Astrocyte of the cerebellum (primary cell): Measurements from ENCODE around the gene GRIK5.

ENCODE experiments used
- DNase-seq: peaks from one replicate; pipeline ENCODE4 v3.0.0-alpha.2; 2011; ENCODE audit warnings: low read depth
- H3K4me3 ChIP-seq: 2 replicates; pipeline ENCODE4 v1.5.1; 2011; ENCODE audit warnings: mild to moderate bottlenecking, low read depth, low read length, moderate library complexity
- CTCF ChIP-seq: IDR thresholded peaks from 2 replicates; pipeline ENCODE4 v1.5.1; 2012; ENCODE audit warnings: low read length, low read depth, moderate library complexity, mild to moderate bottlenecking; ENCODE audit errors: missing control alignments
- in situ Hi-C: cut with HindIII; loops from 2 replicates; pipeline ENCODE4 v1.10.0; 2017; ENCODE audit warnings: low sequenced_read_pairs

GRIK5 gene, protein sequence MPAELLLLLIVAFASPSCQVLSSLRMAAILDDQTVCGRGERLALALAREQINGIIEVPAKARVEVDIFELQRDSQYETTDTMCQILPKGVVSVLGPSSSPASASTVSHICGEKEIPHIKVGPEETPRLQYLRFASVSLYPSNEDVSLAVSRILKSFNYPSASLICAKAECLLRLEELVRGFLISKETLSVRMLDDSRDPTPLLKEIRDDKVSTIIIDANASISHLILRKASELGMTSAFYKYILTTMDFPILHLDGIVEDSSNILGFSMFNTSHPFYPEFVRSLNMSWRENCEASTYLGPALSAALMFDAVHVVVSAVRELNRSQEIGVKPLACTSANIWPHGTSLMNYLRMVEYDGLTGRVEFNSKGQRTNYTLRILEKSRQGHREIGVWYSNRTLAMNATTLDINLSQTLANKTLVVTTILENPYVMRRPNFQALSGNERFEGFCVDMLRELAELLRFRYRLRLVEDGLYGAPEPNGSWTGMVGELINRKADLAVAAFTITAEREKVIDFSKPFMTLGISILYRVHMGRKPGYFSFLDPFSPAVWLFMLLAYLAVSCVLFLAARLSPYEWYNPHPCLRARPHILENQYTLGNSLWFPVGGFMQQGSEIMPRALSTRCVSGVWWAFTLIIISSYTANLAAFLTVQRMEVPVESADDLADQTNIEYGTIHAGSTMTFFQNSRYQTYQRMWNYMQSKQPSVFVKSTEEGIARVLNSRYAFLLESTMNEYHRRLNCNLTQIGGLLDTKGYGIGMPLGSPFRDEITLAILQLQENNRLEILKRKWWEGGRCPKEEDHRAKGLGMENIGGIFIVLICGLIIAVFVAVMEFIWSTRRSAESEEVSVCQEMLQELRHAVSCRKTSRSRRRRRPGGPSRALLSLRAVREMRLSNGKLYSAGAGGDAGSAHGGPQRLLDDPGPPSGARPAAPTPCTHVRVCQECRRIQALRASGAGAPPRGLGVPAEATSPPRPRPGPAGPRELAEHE

GRCh38 chr19:42069619-42070351 is at the start of gene GRIK5:
Gene GRIK5 (minus strand): TSS chr19:42070206. CDS start chr19:42065770, 4,436 bp downstream.
- in situ Hi-C loops = no loop called here
- no peak for TF ChIP-seq CTCF
- no peak for DNase-seq
- H3K4me3 ChIP-seq = no peak within 1 kb of the TSS

DNA sequence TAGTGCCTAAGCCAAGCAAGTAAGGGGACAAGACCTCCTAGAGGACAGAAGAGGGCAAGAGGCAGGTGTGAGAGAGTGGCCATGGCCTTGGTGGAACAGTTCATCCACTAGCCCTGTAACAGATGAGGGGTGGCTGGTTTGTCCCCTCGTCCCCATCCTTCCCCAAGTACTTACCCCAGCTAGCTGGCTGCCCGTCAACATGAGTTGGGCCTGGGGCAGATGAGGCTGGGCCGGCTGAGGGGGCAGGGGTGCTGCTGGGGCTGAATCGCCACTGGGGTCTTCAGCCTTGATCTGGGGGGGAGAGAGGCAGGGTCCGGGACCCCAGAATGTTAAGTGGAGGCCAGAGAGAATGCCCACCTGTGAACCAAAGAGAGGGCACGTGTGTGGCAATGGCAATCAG is 47.1 kb upstream of the GRIK5 start:
- TF ChIP-seq CTCF = no peak
- no peak for DNase-seq
- in situ Hi-C loops = no loop called here
- H3K4me3 ChIP-seq = no peak overlapping the region

DNA sequence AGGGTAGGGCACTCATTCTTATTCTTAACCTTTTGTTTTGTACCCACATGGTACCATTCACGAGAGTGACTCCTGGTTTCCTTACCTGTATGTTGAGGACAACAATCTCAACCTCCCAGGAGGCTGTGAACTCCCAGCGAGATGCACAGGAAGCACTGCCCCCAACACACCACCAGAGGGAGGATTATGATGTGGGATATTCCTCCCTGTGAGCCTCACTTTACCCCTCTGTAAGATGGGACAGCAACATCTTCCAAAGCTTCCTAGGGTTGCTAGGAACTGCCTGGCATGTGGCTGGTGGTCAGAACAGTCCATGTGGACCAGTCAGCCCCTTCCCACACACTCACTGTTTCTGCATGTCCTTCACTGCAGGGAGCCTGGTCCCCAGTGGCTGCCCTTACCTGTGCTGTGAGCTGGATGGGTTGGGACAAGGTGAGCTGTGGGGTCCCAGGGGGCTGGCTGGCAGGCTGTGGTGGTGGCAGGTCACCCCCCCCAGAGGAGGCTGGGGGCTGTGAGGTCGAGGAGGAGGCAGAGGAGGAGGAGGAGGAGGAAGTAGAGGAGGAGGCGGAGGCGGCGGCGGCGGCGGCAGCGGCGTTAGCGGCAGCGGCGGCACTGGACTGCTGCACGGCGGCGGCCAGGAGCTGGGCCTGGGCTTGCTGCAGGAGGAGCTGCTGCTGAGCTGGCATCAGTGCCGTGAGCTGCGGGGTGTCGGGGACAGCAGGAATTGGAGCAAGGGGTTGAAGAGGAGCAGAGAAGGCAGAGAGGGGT is 46.5 kb upstream of the GRIK5 start:
- H3K4me3 ChIP-seq = no peak overlapping the region
- in situ Hi-C loops = no loop called here

GRCh38 chr19:42115705-42116104 is 45.7 kb upstream of the GRIK5 start:
- in situ Hi-C loops = no loop called here
- DNase-seq = no peak
- TF ChIP-seq CTCF = no peak
- no peak overlapping the region for H3K4me3 ChIP-seq

More for the DNA sequence above, 46.5 kb upstream of the GRIK5 start:
- peak; percentile 8 for TF ChIP-seq CTCF
- DNase-seq = no peak

GRCh38 chr19:42115219-42115618 is 45.2 kb upstream of the GRIK5 start:
- in situ Hi-C loops = no loop called here
- no peak for DNase-seq
- TF ChIP-seq CTCF = no peak
- no peak overlapping the region for H3K4me3 ChIP-seq

- in situ Hi-C loops = no loop called here
- no peak for DNase-seq
- no peak overlapping the region for H3K4me3 ChIP-seq
- TF ChIP-seq CTCF = no peak
These were observed 44.4 kb upstream of the GRIK5 start for GRCh38 chr19:42114412-42114811.
